Tibial nerve (tissue), 4 donors: Measurements from ENCODE around the gene BBS12.

ENCODE experiments used
- EP300 ChIP-seq, 2 donors: sonication (generic); formaldehyde crosslinking; IDR thresholded peaks; one replicate each; pipeline ENCODE4 v1.6.1; 2017; ENCODE audit warnings: antibody characterized with exemption in 2 of 2, mild to moderate bottlenecking in 1 of 2
- TF ChIP-seq, protein P1 (sequence below), 5 experiments: fragments of 200-600 bp in 3 of 5; fragments of 450-650 bp in 2 of 5; sonication (generic) in 3 of 5; IDR thresholded peaks; one replicate each; pipeline ENCODE4 v1.5.1; 2016 to 2019; ENCODE audit warnings: antibody characterized with exemption in 5 of 5, mild to moderate bottlenecking in 3 of 5, moderate library complexity in 2 of 5

DNA sequence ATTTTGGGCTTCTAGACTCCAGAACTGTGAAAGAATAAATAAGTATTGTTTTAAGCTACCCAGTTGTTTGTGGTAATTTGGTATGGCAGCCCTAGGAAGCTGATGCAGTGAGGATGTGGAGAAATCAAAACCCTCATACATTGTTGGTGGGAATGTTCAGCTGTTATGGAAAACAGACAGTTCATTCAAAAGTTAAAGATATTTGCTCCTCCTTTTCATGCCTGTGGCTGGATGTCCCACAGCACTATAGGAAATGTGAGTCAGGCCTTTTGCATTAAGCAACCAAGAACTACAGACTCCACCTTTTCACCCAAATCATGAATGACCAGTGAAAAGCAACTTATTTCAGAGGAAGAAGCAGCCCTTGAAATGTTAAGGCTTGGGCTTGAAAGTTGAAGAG lies 6.7 kb downstream of the BBS12 start:
- TF ChIP-seq, protein P1, sequence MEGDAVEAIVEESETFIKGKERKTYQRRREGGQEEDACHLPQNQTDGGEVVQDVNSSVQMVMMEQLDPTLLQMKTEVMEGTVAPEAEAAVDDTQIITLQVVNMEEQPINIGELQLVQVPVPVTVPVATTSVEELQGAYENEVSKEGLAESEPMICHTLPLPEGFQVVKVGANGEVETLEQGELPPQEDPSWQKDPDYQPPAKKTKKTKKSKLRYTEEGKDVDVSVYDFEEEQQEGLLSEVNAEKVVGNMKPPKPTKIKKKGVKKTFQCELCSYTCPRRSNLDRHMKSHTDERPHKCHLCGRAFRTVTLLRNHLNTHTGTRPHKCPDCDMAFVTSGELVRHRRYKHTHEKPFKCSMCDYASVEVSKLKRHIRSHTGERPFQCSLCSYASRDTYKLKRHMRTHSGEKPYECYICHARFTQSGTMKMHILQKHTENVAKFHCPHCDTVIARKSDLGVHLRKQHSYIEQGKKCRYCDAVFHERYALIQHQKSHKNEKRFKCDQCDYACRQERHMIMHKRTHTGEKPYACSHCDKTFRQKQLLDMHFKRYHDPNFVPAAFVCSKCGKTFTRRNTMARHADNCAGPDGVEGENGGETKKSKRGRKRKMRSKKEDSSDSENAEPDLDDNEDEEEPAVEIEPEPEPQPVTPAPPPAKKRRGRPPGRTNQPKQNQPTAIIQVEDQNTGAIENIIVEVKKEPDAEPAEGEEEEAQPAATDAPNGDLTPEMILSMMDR (IDR thresholded peaks at IDR 0.05), result no peak
- TF ChIP-seq EP300 (IDR thresholded peaks at IDR 0.05), result no peak
